Stimulated activated CD4-positive, alpha-beta T cell treated with anti-CD3 and anti-CD28 coated beads, Interleukin-1b, Interleukin-23, amount 100 ng/mL, for 4 hours (primary cell): ENCODE data around the gene ARL5C.

Experiments used
- DNase-seq, 2 donors: peaks; one replicate each; pipeline ENCODE4 v3.0.0-alpha.2; 2020; ENCODE audit warnings: low read depth in 2 of 2

ARL5C gene

GRCh38 chr17:39107973-39108372 is 58.0 kb downstream of the ARL5C start:
- DNase-seq, result no peak

GRCh38 chr17:39107155-39107554 is 58.8 kb downstream of the ARL5C start:
- DNase-seq, result no peak
